GM18951 (cell line): Measurements from ENCODE around the gene HMBS.

Source experiments
- POLR2A ChIP-seq: IDR thresholded peaks from 4 replicates; pipeline ENCODE4 v1.6.1; 2011; ENCODE audit warnings: mild to moderate bottlenecking; ENCODE audit not compliant: insufficient read length, insufficient read depth; ENCODE audit errors: extremely low read depth
- in situ Hi-C: fragments of 300-500 bp; cut with MboI; formaldehyde crosslinking; loops from one replicate; pipeline ENCODE4 v1.12.0; 2022; ENCODE audit warnings: low sequenced_read_pairs, mixed read lengths, inconsistent platforms; ENCODE audit not compliant: unreplicated experiment

The HMBS gene

DNA sequence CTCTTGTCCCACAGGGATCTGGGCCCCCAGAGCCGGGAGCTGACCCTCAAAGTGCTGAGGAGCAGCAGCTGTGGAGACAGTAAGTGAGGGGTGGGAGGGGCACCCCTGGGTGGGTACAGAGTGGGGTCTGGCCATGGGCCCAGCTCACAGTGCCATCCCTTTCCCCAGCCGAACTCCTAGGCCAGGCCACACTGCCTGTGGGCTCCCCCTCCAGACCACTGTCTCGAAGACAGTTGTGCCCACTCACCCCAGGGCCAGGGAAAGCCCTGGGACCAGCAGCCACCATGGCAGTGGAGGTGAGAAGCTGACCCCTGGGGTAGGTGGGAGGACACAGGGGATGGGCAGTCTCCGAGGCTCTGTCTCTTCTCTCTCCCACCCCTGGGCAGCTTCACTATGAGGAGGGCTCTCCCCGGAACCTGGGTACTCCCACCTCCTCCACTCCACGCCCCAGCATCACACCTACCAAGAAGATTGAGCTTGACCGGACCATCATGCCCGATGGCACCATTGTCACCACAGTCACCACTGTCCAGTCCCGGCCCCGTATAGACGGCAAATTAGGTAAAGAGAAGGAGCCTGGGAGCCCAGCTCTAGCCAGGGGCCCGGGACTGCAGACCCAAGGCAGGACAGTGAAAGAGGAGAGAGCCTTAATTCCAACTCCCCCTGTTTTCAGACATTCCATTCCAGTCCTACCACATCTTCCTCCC is 27.8 kb downstream of the HMBS start:
- no peak for TF ChIP-seq POLR2A
- in situ Hi-C loops, result no loop called here

DNA sequence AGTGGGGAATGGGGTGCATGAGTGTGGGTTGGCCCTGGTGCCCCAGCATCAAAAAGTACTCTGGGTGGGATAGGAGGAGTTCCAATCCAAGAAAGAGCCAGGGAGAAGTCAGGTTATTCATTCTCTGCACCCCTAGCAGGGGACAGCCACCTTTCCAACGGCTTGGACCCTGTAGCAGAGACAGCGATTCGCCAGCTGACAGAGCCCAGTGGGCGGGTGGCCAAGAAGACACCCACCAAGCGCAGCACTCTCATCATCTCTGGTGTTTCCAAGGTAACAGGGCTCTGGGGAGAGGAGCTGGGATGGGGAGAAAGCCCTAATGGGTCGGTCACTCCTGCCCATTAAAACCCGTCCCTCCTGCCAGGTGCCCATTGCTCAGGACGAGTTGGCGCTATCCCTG is 29.0 kb downstream of the HMBS start:
- in situ Hi-C loops, result no loop called here

DNA sequence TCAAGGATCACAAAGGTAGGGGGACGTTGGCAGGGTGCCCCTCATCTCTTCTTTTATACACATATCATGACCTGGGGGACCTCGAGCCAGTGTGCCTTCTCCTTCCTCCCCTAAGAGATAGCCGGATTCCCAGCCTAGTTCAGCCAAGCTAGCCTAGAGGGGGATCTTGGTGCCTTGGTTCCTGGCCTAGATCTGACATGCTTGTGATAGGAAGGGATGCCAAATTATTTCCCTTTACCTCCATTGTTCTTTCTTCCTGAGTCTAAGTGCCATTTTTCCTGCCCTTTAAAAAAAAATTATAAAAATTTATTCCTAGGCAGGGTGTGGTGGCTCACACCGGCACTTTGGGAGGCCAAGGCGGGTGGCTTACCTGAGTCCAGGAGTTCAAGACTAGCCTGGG is 29.7 kb downstream of the HMBS start:
- no peak for TF ChIP-seq POLR2A
- in situ Hi-C loops, result no loop called here

More for the DNA sequence above, 29.0 kb downstream of the HMBS start:
- no peak for TF ChIP-seq POLR2A

DNA sequence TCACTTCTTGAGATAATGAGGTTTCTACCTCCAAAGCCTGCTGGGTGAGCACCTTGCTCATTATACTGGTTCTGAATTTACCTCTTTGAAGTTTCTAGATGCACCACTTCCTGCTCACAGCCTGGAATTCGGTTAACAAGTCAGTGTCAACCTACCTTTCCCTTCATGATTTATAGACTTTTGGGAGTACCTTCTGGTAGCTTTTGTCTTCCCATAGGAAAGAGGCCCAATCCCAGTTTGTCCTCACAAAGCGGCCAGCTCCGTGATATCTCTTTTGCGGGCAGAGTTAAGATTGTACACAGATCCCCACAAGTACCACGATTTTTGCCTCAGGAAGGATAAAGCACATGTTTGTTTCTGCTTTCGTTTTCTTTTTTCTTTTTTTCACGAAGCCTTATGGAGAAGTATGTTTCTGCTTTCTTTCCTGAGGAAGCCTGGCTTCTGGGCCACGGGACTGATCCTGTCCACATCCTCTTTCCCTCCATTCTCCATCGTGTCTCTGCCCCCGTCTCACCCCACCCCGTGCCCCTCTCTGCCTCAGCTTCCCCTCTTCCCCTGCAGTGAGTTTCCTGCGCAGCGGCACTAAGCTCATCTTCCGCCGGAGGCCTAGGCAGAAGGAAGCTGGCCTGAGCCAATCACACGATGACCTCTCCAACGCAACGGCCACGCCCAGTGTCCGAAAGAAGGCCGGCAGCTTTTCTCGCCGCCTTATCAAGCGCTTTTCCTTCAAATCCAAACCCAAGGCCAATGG is 31.0 kb downstream of the HMBS start:
- in situ Hi-C loops, result no loop called here
- no peak for TF ChIP-seq POLR2A

DNA sequence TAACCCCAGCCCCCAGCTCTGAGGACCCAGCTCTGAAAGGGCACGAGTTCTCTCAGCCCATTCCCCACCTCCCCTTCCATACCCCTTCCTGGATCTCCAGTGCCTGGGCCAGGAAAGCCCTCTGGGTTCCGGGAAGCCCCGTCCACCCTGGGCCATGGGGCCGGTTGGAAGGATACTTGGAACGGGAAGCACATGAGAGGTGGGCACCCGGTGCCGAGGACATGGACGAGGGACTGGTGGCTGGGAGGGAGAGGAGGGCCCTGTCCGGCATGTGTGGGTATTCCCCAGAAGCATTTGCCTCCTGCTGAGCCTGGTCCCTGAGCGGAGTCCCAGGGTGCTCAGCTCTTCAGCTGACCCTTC is 31.5 kb downstream of the HMBS start:
- in situ Hi-C loops, result no loop called here

DNA sequence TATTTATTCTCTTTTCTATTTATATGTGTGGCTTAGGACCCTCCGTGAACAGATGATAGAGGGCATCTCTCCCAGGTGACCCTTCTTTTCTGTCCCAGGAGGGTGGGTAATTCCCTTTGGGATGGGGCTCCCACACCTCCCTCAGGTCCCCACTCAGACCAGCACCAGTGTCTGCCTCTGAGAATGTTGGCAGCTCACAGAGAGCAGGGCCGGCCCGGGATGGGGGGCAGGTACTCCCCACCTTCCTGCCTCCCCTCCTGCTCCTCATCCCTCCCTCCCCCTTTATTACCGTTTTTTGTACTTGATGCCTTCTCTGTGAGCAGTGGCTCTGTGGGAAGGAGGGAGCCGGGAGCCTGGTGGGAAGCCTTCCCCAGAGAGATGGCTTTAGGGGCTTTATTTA is 31.9 kb downstream of the HMBS start:
- no peak for TF ChIP-seq POLR2A
- in situ Hi-C loops, result no loop called here

More for the DNA sequence above, 31.5 kb downstream of the HMBS start:
- TF ChIP-seq POLR2A, result no peak

DNA sequence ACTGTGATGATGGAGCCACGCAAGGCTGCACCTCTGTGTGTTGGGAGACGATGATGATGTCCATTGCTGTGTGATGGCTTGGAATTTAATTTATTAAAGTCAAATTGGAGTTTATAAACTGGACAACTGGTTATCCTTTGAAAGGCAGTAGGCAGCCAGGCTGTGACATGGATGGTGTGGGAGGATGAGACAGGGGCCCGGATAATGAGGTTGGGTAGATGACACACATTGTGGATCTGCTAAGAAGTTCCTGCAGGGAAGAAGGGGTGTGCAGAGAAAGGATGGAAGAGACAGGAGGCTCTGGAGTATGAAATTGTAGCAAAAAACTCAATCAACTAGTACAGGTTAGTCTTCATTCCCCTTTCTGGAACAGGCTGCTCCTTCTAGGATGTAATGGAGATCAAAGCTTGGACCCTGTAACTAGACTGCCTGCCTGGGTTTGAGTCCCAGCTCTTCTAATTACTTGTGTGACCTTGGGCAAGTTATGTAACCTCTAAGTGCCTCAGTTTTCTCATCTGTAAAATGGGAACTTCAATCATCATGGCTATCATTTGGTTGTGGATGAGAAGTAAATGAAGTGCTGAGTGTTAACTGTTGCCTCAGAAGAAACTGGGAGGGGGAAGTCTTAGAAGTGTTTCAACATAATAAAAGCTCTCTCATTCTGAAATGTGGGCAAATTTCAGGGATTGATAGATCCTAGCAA is 32.5 kb downstream of the HMBS start:
- in situ Hi-C loops, result no loop called here
- no peak for TF ChIP-seq POLR2A

DNA sequence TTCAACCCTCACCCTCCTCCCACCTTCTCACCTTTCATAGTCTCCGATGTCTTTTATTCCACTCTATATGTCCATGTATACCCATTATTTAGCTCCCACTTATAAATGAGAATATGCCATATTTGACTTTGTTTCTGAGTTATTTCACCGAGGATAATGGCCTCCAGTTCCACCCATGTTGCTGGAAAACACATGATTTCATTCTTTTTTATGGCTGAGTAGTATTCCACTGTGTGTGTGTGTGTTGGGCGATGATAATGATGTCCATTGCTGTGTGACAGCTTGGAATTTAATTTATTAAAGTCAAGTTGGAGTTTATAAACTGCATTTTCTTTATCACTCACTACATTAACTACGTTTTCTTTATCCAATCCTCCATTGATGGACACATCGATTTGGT is 33.5 kb downstream of the HMBS start:
- TF ChIP-seq POLR2A, result no peak
- in situ Hi-C loops, result no loop called here

DNA sequence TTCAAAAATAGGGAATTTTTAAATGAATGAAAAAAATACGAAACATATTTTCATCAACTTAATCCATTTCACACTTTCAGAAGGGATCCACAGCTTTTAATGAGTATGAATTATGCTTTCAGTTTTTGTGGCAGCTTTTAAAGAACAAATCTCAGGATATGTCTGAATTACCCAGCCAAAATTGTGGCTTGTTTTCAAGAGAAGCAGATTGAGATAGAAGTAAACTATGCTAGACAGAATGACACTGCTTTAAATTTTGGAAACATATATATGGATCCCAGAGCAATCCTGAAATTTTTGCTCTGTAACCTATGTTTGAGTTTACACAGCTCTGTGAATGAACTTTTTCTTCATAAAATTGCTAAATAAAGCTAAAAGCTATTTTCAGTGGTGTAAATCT is 34.3 kb downstream of the HMBS start:
- in situ Hi-C loops, result no loop called here
- TF ChIP-seq POLR2A, result no peak

DNA sequence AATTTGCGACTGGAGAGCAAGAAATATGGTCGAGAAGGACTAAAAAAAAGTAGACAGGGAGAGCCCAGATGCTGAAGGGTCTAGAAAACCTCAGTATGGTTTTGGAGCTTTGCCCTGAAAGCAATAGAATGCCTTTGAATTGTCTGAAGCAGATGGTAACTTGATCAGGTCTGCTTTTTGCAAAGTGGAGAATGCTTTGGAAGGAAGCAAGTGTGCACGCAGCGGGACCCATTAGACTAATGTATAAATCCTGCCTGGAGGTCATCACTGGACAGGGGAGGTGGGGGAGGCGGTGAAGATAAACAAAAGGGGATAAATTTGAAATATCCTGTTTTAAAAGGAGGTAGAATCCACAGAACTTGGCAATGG is 35.9 kb downstream of the HMBS start:
- TF ChIP-seq POLR2A, result no peak
- in situ Hi-C loops, result no loop called here

DNA sequence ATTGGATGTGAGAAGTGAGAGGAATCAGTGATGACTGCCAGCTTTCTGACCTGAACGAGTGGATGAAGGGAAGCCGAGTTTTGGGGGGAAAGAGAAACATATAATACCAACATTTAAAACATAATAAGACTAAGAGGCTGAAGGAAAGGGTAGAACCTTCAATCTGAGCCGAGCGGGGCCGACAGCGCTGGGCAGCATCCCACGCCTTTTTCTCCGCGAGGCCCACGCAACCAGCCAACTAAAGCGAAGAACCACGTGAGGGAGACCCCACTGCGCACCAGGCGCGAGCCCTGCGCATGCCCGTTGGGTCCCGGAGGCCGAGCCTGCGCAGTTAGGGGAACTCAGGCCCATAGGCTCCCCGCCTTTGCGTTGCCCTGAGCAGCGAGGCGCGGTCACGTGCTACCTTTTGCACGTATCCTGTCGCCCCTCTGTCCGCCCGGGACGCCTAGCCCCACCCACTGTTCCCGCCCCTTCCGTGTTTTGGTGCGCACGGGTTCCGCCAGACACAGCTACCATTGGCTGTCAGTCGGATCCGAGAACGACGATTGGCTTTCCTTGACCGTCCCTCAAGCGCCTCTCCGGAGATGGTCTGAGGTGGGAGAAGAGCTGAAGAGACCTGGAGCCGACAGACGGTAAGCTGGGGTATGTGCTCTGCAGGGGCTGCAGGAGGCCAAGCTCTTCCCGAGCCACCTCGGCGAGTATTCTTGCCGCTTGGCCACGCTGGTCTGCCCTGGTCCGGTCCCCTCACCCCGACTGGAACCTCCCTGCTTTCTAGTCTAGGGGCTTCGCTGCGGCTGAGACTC is 36.5 kb downstream of the HMBS start, which contains the start of gene HINFP:
TSS of gene HINFP (plus strand) at position 573 of the 803 bp plus-strand sequence. CDS start 5,365 bp downstream, outside the sequence.
- peak; percentile 81 for TF ChIP-seq POLR2A
- in situ Hi-C loops, result no loop called here

DNA sequence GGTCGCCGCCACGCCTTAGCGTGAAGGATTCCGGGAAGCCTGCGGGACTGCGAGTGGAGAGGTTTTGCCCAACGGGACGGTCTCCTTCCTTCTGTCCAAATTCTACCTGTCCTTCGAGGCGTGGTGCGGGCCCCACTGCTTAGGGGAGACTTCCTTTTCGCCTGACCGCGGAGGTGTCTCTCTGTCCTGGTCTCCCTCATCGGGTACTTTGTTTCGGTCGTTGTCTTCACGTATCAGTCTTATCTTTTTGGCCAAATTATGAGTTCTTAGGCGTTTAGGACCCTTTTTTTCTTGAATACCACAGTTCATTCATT is 37.1 kb downstream of the HMBS start:
- in situ Hi-C loops, result no loop called here
- TF ChIP-seq POLR2A, result no peak

DNA sequence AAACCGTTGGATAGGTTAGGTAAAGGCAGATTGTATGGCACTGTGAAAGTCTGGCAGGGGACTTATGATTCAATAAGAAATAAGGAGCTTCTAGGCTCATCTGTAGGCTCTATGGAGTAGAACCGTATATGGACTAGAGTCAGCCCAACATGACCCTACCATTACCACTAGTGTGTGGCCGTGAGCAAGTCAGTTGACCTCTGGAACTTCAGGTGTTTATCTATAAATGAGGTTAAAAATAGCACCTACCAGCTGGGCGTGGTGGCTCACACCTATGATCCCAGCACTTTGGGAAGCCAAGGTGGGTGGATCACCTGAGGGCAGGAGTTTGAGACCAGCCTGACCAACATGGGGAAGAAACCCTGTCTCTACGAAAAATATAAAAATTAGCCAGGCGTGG is 41.1 kb downstream of the HMBS start:
- in situ Hi-C loops, result no loop called here
- no peak for TF ChIP-seq POLR2A

DNA sequence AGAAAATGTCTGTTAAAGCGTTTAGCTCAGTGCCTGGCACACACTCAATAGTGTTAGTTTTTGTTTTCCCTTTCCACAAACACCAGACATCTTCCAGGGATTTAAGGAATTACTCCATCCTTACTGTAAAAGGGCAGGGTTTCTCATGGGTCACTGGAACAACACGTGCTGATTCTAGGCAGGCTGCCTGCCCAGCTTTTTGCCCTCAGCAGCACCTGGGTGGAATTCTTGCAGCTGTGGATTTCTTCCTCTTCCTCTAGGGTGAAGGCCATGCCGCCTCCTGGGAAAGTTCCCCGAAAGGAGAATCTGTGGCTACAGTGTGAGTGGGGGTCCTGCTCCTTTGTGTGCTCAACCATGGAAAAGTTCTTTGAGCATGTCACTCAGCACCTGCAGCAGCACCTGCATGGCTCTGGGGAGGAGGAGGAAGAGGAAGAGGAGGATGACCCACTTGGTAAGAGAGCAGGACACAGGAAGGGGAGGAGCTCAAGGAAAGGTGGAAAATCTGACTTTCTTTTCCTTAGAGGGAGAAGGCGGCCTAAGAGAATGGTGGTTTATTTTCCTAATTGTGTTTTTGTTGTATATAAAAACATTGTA is 42.1 kb downstream of the HMBS start:
- TF ChIP-seq POLR2A, result no peak
- in situ Hi-C loops, result no loop called here
